B cell (primary cell): Measurements from ENCODE around the gene TMEM150A.

Experiments
- EZH2 ChIP-seq: IDR thresholded peaks from 2 replicates; pipeline ENCODE4 v1.6.1; 2012; ENCODE audit warnings: borderline replicate concordance, low read depth, mild to moderate bottlenecking, moderate library complexity, low read length; ENCODE audit not compliant: insufficient read depth, poor library complexity, severe bottlenecking
- TF ChIP-seq, protein P1 (sequence below): fragments of 200-600 bp; IDR thresholded peaks from one replicate; pipeline ENCODE4 v1.8.0; 2022; ENCODE audit warnings: antibody characterized with exemption, mild to moderate bottlenecking

DNA sequence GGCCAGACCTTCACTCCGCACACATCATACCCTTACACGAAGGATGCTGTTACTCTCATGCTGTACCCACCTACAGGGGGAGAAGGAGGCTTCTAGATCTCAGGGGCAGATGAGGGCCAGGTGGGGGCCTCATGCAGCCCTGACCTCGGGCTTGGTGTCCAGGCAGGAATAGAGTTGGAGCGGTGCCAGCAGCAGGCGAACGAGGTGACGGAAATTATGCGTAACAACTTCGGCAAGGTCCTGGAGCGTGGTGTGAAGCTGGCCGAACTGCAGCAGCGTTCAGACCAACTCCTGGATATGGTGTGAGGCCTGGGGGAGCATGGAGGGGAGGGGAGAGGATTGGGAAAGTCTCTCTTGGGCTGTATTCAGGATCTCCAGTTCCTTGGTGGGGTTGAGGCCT, 10.9 kb downstream of the TMEM150A start:
- TF ChIP-seq, protein P1, sequence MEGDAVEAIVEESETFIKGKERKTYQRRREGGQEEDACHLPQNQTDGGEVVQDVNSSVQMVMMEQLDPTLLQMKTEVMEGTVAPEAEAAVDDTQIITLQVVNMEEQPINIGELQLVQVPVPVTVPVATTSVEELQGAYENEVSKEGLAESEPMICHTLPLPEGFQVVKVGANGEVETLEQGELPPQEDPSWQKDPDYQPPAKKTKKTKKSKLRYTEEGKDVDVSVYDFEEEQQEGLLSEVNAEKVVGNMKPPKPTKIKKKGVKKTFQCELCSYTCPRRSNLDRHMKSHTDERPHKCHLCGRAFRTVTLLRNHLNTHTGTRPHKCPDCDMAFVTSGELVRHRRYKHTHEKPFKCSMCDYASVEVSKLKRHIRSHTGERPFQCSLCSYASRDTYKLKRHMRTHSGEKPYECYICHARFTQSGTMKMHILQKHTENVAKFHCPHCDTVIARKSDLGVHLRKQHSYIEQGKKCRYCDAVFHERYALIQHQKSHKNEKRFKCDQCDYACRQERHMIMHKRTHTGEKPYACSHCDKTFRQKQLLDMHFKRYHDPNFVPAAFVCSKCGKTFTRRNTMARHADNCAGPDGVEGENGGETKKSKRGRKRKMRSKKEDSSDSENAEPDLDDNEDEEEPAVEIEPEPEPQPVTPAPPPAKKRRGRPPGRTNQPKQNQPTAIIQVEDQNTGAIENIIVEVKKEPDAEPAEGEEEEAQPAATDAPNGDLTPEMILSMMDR = no peak
- TF ChIP-seq EZH2 = no peak
